Stimulated activated naive B cell treated with anti-CD40 and anti-IgM and Interleukin-4, amounts not matched to agents 10 μg/mL and 1 μg/mL and 100 μg/mL, for 72 hours (primary cell): ENCODE measurements around the gene NOTCH1.

ENCODE experiments used
- ATAC-seq, 2 donors: fragments of 150-1000 bp; cut with Tn5 transposase; replicated peaks; 2 replicates each; pipeline ENCODE4 v1.10.0; 2021; ENCODE audit warnings: moderate library complexity in 1 of 2
- DNase-seq: peaks from one replicate; pipeline ENCODE4 v3.0.0; 2021
- H3K27ac Mint-ChIP-seq: one replicate; pipeline ENCODE4 v1.8.0; 2022; ENCODE audit warnings: mild to moderate bottlenecking, mixed read lengths
- H3K27me3 Mint-ChIP-seq, 2 donors: one replicate each; pipeline ENCODE4 v1.8.0; 2022; ENCODE audit warnings: mixed read lengths in 2 of 2
- H3K36me3 Mint-ChIP-seq, 2 donors: one replicate each; pipeline ENCODE4 v1.8.0; 2022; ENCODE audit warnings: mixed read lengths in 2 of 2, mild to moderate bottlenecking in 1 of 2
- H3K4me1 Mint-ChIP-seq, 2 donors: one replicate each; pipeline ENCODE4 v1.8.0; 2022; ENCODE audit warnings: mixed read lengths in 2 of 2, mild to moderate bottlenecking in 1 of 2
- H3K4me3 Mint-ChIP-seq, 2 donors: one replicate each; pipeline ENCODE4 v1.8.0; 2022; ENCODE audit warnings: mild to moderate bottlenecking in 2 of 2, mixed read lengths in 2 of 2, moderate library complexity in 1 of 2
- H3K9me3 Mint-ChIP-seq, 2 donors: one replicate each; pipeline ENCODE4 v1.8.0; 2022; ENCODE audit warnings: mixed read lengths in 2 of 2, mild to moderate bottlenecking in 1 of 2

Gene NOTCH1

GRCh38 chr9:136539427-136540421 lies 6.1 kb downstream of the NOTCH1 start:
- DNase-seq = peak; percentile 89
- H3K27ac Mint-ChIP-seq = peak overlapping the region; percentile 89
- ATAC-seq = peak; percentile 92 to 93
- no peaks in the 10 kb centered on the region for H3K27me3 Mint-ChIP-seq
- peak overlapping the region; percentile 75 to 78 for H3K4me3 Mint-ChIP-seq
- peaks cover 44 to 58% of the 10 kb centered on the region in 2 donors for H3K4me1 Mint-ChIP-seq
- no peaks in the 10 kb centered on the region for H3K9me3 Mint-ChIP-seq
- H3K36me3 Mint-ChIP-seq = peaks cover 5 to 33% of the 10 kb centered on the region in 2 donors

- DNase-seq = no peak
- H3K4me1 Mint-ChIP-seq = peaks cover 43 to 58% of the 10 kb centered on the region in 2 donors
- peaks cover 7 to 39% of the 10 kb centered on the region in 2 donors for H3K36me3 Mint-ChIP-seq
- peak; percentile 52 to 59 for ATAC-seq
- no peaks in the 10 kb centered on the region for H3K9me3 Mint-ChIP-seq
- H3K4me3 Mint-ChIP-seq = peak overlapping the region; percentile 75 to 78
- no peaks in the 10 kb centered on the region for H3K27me3 Mint-ChIP-seq
- peak overlapping the region; percentile 89 for H3K27ac Mint-ChIP-seq
Measured at GRCh38 chr9:136538599-136539426, 7.0 kb downstream of the NOTCH1 start.

GRCh38 chr9:136537896-136538598 lies 7.8 kb downstream of the NOTCH1 start:
- peaks cover 7 to 41% of the 10 kb centered on the region in 2 donors for H3K36me3 Mint-ChIP-seq

GRCh38 chr9:136537411-136537810 lies 8.4 kb downstream of the NOTCH1 start:
- H3K9me3 Mint-ChIP-seq = no peaks in the 10 kb centered on the region
- peaks cover 7 to 45% of the 10 kb centered on the region in 2 donors for H3K36me3 Mint-ChIP-seq
- DNase-seq (no peak), ATAC-seq (no peak)
- H3K4me1 Mint-ChIP-seq = peaks cover 51 to 61% of the 10 kb centered on the region in 2 donors
- H3K27ac Mint-ChIP-seq = no peak overlapping the region
- H3K4me3 Mint-ChIP-seq = no peak overlapping the region
- H3K27me3 Mint-ChIP-seq = peaks cover 0 to 2% of the 10 kb centered on the region in 2 donors

More at GRCh38 chr9:136537896-136538598, 7.8 kb downstream of the NOTCH1 start:
- ATAC-seq (no peak), DNase-seq (no peak)
- H3K27ac Mint-ChIP-seq = no peak overlapping the region
- no peaks in the 10 kb centered on the region for H3K9me3 Mint-ChIP-seq
- peaks cover 47 to 58% of the 10 kb centered on the region in 2 donors for H3K4me1 Mint-ChIP-seq
- H3K27me3 Mint-ChIP-seq = no peaks in the 10 kb centered on the region
- H3K4me3 Mint-ChIP-seq = peak overlapping the region in 1 of 2 donors; percentile 57

- ATAC-seq = no peak
- no peak overlapping the region for H3K4me3 Mint-ChIP-seq
- no peak overlapping the region for H3K27ac Mint-ChIP-seq
- H3K9me3 Mint-ChIP-seq = no peaks in the 10 kb centered on the region
- peaks cover 55 to 67% of the 10 kb centered on the region in 2 donors for H3K4me1 Mint-ChIP-seq
- H3K27me3 Mint-ChIP-seq = peaks cover 0 to 6% of the 10 kb centered on the region in 2 donors
- DNase-seq = no peak
- H3K36me3 Mint-ChIP-seq = peaks cover 7 to 45% of the 10 kb centered on the region in 2 donors
Measured at GRCh38 chr9:136536721-136537241, 9.1 kb downstream of the NOTCH1 start.

GRCh38 chr9:136536051-136536720 lies 9.7 kb downstream of the NOTCH1 start:
- Mint-ChIP-seq H3K36me3 (peaks cover 7 to 42% of the 10 kb centered on the region in 2 donors), H3K4me1 (peaks cover 59 to 73% of the 10 kb centered on the region in 2 donors), H3K4me3 (no peak overlapping the region), H3K27ac (no peak overlapping the region), H3K9me3 (no peaks in the 10 kb centered on the region), H3K27me3 (peaks cover 0 to 6% of the 10 kb centered on the region in 2 donors)
- ATAC-seq = no peak
- no peak for DNase-seq

GRCh38 chr9:136535070-136535469 lies 10.8 kb downstream of the NOTCH1 start:
- Mint-ChIP-seq H3K27me3 (peaks cover 0 to 6% of the 10 kb centered on the region in 2 donors), H3K4me1 (peaks cover 53 to 75% of the 10 kb centered on the region in 2 donors), H3K9me3 (no peaks in the 10 kb centered on the region), H3K4me3 (no peak overlapping the region), H3K36me3 (peaks cover 5 to 39% of the 10 kb centered on the region in 2 donors), H3K27ac (no peak overlapping the region)
- ATAC-seq (peak in 1 of 2 donors; percentile 6), DNase-seq (no peak)

- no peaks in the 10 kb centered on the region for H3K9me3 Mint-ChIP-seq
- H3K4me1 Mint-ChIP-seq = peaks cover 50 to 74% of the 10 kb centered on the region in 2 donors
- H3K4me3 Mint-ChIP-seq = peak overlapping the region in 1 of 2 donors; percentile 41
- no peak for DNase-seq
- peaks cover 0 to 6% of the 10 kb centered on the region in 2 donors for H3K27me3 Mint-ChIP-seq
- peaks cover 5 to 32% of the 10 kb centered on the region in 2 donors for H3K36me3 Mint-ChIP-seq
- H3K27ac Mint-ChIP-seq = no peak overlapping the region
- no peak for ATAC-seq
Measured at GRCh38 chr9:136534366-136534765, 11.5 kb downstream of the NOTCH1 start.

GRCh38 chr9:136533775-136534157 lies 12.1 kb downstream of the NOTCH1 start:
- H3K27ac Mint-ChIP-seq = peak overlapping the region; percentile 77
- peaks cover 0 to 6% of the 10 kb centered on the region in 2 donors for H3K27me3 Mint-ChIP-seq
- H3K4me3 Mint-ChIP-seq = peak overlapping the region; percentile 49 to 52
- DNase-seq = peak; percentile 32
- peaks cover 3 to 28% of the 10 kb centered on the region in 2 donors for H3K36me3 Mint-ChIP-seq
- H3K4me1 Mint-ChIP-seq = peaks cover 45 to 73% of the 10 kb centered on the region in 2 donors
- ATAC-seq = peak; percentile 55 to 62
- H3K9me3 Mint-ChIP-seq = no peaks in the 10 kb centered on the region

GRCh38 chr9:136532799-136533774 lies 12.8 kb downstream of the NOTCH1 start:
- peaks cover 3 to 28% of the 10 kb centered on the region in 2 donors for H3K36me3 Mint-ChIP-seq
- DNase-seq (no peak), ATAC-seq (peak; percentile 36 to 66)
- no peaks in the 10 kb centered on the region for H3K9me3 Mint-ChIP-seq
- H3K4me3 Mint-ChIP-seq = peak overlapping the region; percentile 63 to 65
- H3K27me3 Mint-ChIP-seq = peaks cover 0 to 6% of the 10 kb centered on the region in 2 donors
- peaks cover 43 to 75% of the 10 kb centered on the region in 2 donors for H3K4me1 Mint-ChIP-seq
- peak overlapping the region; percentile 77 for H3K27ac Mint-ChIP-seq

- H3K27me3 Mint-ChIP-seq = peaks cover 0 to 6% of the 10 kb centered on the region in 2 donors
- H3K4me3 Mint-ChIP-seq = peak overlapping the region; percentile 63 to 65
- DNase-seq = no peak
- peak in 1 of 2 donors; percentile 12 for ATAC-seq
- peaks cover 45 to 78% of the 10 kb centered on the region in 2 donors for H3K4me1 Mint-ChIP-seq
- H3K9me3 Mint-ChIP-seq = no peaks in the 10 kb centered on the region
- peaks cover 3 to 24% of the 10 kb centered on the region in 2 donors for H3K36me3 Mint-ChIP-seq
- H3K27ac Mint-ChIP-seq = peak overlapping the region; percentile 45
Measured at GRCh38 chr9:136531904-136532798, 13.7 kb downstream of the NOTCH1 start.
